C4-2B (cell line): ENCODE data around the gene MAML1.

Experiments used
- CTCF ChIP-seq: fragments of 450-650 bp; conservative IDR thresholded peaks from 2 replicates; pipeline ENCODE4 v1.5.1; 2017; ENCODE audit warnings: mild to moderate bottlenecking
- ZFX ChIP-seq: fragments of 450-650 bp; IDR thresholded peaks from 2 replicates; pipeline ENCODE4 v1.6.1; 2017

DNA sequence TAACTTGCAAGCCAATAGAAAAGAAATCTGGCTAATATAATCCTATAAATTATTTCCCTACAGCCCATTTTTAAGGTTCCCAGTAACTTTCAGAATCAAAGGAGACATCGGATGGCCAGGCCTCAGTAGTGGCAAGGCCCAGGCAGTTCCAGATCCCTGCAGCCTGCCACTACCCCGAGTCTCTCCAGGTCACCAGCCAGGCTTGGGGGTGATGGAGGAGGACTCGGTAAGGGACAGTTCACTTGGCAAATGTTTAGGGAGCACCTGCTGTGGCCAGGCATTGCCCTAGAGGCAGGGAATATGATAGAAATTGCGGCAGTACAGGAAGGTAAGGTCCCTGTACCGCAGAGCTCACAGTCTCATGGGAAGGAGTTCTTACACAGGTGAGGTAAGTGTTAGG, 46.0 kb downstream of the MAML1 start:
- TF ChIP-seq CTCF (no peak), ZFX (no peak)
